GM19324 (cell line): ENCODE data around the gene SNX13.

Source experiments
- ATAC-seq: cut with Tn5 transposase; IDR thresholded peaks from one replicate; pipeline ENCODE4 v1.9.1; 2021; ENCODE audit warnings: mild to moderate bottlenecking, moderate library complexity; ENCODE audit not compliant: unreplicated experiment, low FRiP score

Gene SNX13

DNA sequence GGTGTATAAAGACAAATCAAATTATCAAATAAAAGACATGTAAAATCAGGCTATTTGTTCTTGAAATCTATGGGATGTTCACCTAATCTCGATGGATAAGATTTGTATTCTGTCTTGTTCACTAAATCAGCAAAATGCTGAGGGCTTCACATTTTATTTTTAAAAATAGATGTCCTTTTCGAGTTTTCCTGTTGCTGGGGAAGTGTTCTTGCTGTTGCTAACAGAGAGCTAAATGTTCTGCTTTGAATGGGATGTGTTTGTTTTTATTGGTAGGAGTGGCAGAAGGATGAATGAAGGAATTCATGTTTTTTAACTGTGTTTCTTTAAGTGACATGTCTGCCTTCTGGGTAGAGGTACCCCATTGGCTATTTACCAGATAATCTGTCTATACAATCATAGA is 7.3 kb upstream of the SNX13 start:
- no peak for ATAC-seq

DNA sequence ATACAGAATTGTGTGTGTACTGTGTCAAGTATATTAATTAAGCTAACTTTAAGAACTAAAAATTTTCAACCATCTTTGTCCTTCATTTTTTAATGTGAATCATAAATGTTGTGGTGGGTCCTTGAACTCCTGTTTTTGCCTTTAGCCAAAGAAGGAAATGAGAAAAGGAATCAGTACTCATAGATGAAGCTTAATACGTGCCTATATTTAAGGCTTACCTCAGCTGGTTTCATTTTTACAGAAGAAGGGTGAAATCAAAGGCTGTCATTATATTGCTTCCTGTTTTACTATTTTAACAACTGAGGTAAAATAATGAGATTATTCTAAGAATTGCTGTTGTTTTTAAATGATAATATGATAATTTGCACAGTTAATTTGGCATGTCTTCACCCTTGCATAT is 6.3 kb upstream of the SNX13 start:
- ATAC-seq: no peak

GRCh38 chr7:17944720-17945119 is 4.4 kb upstream of the SNX13 start:
- no peak for ATAC-seq

DNA sequence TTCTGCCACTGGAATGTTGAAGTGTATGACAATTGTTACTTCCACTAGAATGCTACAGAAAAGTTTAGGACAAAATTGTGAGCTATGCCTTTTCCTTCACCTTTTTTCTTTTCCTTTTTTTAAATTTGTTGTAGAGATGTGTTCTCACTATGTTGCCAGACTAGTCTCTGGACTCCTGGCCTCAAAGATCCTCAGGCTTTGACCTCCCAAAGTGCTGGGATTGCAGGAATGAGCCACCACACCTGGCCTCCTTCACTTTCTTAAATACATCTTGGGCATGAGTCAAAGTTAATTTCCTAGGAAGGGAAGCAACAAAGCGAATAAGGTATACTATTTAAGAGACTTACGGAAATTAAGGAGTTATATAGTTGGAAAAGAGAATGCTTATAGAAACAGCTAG is 2.7 kb upstream of the SNX13 start:
- no peak for ATAC-seq

DNA sequence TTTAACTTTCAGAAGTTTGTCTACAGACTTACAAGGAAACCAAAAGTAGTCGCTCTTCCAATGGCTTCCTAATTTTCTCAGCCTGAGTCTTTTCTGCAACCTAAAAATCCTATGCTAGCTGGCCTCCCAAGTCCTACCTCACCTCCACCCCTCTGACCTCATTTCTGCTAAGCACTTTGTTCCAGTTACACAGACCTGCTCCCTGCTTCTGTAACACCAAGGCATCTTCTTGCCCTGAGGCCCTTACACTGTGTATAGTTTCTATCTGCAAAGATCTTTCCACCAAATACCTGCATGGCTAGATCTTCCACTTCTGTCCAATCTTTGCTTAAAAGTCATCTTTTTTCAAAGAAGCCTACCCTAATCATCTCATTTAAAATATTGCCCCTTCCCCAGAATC is 1.9 kb upstream of the SNX13 start:
- no peak for ATAC-seq

- ATAC-seq: no peak
Measured at GRCh38 chr7:17940951-17941431, 697 bp upstream of the SNX13 start.

DNA sequence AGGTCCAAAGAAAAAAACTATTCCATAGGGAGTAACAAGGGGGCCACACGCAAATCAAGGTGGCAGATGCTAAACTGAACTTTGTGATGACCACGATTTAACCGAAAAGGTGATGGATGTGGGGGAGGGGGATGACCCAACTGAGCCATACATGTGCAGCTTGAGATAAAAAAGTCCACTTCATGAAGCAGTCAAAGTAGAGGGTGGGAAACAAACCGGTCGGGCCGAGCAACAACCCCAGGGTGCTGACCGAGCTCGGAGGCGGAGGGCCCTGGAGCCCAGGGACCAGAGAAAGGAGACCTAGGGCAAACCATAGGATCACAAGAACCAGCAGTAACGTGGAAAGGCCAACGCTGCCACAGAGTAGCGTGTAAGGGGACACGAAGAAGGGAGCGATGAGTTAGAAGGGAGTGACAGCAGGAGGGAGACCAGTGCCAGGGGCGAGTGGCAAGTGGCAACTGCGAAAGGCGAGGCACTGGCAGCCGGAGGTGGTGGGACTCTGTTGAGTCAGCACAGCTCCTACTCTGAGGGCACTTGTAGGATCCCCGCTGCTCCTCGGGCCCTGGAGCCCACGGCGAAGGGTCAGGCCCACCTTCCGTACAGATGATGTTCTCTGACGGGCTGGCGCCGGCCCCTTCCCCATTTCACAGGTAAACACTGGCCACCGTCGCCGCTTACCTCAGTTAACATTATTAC is 540 bp downstream of the SNX13 start:
- ATAC-seq: peak; percentile 40

DNA sequence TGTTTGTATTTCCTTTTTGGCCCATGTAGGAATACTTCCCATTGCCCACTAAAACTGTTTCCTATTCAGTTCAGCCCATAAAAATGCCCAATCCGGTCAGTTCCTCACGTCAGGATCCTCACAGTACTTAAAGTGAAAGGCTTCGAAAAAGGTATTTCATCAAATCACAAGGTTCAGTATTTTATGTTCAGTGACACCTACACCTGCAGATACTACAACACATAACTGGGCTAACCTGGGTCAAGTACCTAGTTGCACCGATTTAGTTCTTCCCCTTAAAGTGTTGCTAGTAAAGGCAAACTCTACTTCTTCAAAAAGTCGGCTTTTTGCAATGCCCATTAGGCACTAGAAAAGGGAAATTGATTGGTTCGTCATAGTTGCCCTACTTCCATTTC is 1.1 kb downstream of the SNX13 start:
- no peak for ATAC-seq

GRCh38 chr7:17937506-17938120 is 2.7 kb downstream of the SNX13 start:
- no peak for ATAC-seq

DNA sequence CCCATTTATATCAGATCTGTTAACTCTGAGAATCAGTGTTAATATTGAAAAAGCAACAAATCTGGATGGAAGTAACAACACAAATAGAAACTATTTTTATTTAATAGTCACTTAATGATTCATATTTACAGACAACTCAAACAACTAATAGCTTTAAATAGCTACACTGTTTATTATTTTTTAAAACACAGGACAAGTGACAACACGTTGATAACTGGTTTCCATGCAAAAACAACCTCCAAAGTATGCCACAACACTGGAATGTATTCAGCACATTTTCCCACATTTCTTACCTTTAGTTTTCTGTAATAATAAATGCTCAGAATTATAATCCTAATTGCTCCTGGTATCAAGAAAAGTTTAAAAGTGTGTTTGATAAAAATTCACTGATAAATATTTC is 4.0 kb downstream of the SNX13 start:
- no peak for ATAC-seq

GRCh38 chr7:17934612-17935240 is 5.6 kb downstream of the SNX13 start:
- no peak for ATAC-seq

- no peak for ATAC-seq
Measured at GRCh38 chr7:17934094-17934493, 6.2 kb downstream of the SNX13 start.

- no peak for ATAC-seq
Measured at GRCh38 chr7:17932770-17933169, 7.5 kb downstream of the SNX13 start.

GRCh38 chr7:17931069-17931468 is 9.2 kb downstream of the SNX13 start:
- no peak for ATAC-seq

DNA sequence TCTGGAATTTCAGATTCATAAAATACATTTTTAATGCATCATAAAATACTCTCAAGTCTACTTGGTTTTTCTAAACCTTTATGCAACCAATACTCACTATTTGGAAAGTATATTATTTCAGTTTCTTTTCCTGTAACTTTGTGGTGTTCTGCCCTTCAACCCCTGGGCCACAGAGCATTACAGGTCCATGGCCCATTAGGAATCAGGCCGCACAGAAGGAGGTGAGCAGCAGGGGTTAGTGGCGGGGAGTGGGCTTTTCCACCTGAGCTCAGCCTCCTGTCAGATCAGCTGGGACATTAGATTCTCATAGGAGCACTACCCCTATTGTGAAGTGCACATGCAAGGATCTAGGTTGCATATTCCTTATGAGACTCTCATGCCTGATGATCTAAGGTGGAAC is 9.7 kb downstream of the SNX13 start:
- no peak for ATAC-seq

- ATAC-seq: no peak
Measured at GRCh38 chr7:17929647-17930395, 10.5 kb downstream of the SNX13 start.

- no peak for ATAC-seq
Measured at GRCh38 chr7:17928055-17928454, 12.2 kb downstream of the SNX13 start.

GRCh38 chr7:17921857-17922416 is 18.4 kb downstream of the SNX13 start:
- ATAC-seq: no peak

DNA sequence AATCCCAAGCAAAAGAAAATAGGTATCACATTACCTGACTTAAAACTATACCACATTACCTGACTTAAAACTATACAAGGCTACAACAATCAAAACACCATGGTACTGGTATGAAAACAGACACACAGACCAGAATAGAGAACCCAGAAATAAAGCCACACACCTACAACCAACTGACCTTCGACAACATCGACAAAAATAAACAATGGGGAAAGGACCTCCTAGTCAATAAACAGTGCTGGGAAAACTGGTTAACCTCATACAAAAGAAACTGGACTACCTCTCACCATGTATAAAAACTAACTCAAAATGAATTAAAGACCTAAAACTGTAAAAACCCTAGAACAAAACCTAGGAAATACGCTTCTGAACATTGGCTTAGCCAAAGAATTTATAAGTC is 22.5 kb downstream of the SNX13 start:
- no peak for ATAC-seq

GRCh38 chr7:17916786-17917185 is 23.5 kb downstream of the SNX13 start:
- no peak for ATAC-seq

DNA sequence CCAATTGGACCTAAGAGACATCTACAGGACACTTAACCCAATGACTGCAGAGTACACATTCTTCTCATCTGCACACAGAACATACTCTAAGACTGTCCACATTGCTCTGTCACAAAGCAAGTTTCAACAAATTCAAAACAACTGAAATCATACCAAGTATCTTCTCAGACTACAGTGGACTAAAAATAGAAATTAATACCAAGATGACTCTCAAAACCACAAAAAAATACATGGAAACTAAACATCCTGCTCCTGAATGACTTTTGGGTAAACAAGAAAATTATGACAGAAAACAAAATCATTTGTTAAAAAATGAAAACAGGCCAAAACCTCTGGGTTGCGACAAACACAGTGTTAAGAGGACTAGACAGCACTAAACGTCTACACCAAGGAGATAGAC is 24.5 kb downstream of the SNX13 start:
- no peak for ATAC-seq
